ENCODE results near the gene SNX18.

Gene SNX18

DNA sequence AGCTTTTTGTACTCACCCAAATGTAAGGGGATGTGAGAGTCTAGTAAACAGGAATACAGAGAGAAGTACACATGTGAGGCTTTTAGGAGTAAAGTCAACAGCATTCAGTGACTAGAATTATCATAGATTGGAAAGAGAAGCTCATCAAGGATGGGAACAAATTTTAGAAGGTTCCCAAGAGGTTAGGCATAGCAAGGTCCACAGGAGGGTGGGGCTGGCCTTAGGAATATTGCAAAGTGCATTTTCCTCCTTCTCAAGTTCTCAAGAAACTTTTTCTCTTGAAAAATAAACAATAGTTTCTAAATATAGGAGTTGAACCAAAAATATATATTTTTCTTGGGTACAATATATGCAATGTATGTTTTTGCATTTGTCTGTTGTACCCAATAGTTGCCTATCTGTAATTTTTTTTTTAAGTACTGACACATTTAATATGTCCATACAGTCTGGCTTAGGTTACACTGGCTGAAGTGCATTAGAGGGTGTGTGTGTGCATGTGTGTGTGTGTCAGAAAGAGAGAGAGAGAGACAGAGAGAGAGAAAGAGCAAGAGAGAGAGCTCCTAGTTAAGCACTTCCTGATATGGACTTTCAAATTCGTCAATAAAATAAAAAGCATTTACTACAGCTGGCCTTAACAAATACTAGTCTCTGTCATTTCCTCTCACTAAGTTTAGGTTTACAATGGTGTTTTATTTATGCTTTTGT, 62.2 kb downstream of the SNX18 start:
- DNase-seq (ENCODE audit: low read depth in 2 of 2) = no peak

DNA sequence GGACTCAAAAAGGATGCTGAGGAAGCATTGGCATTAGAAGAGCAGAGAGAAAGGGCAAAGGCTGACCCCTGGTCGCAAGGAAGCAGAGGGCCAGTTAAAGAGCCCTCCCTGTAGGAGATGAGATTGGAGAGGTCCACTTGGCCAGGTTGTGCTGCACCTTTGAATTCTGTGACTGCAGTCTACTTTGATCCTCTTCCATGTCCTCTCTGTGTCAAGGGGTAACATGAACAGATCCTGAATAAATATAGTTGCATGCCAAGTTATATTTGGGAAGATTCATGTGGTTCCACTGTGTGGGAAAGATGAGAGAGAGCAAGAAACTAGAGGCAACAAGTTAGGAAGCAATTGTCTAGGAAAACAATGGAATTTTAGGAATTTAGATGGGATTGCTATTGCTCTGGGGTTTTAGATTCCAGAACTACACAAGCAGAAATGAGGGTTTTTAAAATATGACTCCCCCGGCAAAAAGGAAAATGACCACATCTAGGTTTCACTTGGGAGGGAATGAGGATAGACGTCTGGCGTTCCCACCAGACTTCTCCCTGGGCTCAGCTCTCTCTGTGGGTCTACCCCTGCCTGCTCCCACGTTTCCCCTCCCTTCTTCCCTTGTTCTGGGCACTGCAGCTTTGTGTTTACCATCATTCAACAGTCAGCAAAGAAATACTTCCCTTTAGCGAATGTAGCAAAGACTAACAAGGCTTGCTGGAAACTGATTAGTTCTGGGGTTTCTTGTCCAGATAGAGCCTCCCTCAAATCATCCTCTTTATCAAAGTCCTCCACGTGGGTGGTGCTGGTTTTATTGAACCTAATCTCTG, 63.6 kb downstream of the SNX18 start:
- DNase-seq (ENCODE audit: low read depth in 2 of 2) = no peak

DNA sequence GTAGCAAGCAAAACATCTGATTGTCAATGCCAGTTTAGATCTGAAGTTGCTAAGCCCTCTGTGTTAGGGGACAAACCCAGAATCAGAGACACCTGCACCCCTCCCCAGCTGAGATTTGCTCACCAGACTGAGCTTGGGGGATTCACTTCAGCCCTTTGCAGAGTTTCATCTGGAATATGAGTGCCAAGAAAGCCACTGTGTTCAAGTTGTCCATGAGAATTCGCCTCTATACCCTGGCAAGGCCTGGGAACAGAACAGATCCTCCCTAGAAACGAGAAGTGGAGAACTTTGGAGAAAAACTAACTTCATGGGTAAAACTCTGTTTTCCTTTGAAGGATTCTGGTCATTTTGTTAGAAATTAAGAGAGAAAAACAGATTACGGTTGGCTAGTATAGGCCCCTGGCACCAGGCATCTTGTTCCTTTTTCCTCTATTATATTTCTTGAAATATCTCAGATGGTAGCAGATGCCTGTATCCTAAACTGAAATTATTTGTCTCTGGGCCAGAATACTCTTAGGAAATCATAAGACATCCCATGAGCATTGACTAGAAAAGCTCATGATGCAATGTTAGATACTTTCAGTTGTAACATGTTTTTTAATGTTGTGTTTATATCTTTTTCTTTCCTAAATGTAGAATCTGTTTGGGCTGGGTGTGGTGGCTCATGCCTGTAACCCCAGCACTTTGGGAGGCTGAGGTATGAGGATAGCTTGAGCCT, 64.4 kb downstream of the SNX18 start:
- no peak for DNase-seq (ENCODE audit: low read depth in 2 of 2)

- DNase-seq (ENCODE audit: low read depth in 2 of 2) = no peak
Measured at GRCh38 chr5:54586336-54586735, 68.8 kb downstream of the SNX18 start.

DNA sequence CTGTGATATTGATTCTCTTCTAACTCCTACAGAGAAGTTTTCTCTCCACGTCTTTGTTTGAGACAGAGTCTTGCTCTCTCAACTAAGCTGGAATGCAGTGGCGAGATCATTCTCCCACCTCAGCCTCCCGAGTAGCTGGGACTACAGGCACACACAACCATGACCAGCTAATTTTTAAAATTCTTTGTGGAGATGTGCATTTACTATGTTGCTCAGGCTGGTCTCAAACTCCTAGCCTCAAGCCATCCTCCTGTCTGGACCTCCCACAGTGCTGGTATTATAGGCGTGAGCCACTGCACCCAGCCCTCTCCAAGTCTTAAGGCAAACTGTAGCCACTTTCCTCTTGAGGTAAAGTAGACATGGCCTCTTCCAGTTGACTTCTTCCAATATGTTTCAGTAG, 72.2 kb downstream of the SNX18 start:
- DNase-seq (ENCODE audit: low read depth in 2 of 2) = no peak

DNA sequence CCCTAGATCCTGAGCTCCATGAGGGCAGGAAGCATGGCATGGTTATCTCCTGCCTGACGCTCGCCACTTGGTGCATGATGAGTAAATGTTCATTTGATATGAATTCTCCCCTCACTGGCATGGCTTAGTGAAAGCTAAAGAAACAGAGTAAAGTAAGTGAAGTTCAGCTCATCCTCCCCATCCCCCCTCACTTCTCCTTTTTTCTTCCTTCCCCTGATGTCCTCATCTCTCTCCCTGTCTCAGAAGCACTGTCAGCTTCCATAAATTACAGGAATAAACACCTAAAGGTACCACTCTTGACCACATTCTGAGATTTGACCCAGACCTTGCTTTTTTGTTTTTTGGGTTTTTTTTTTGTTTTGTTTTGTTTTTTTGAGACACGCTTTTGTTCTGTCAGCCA, 73.3 kb downstream of the SNX18 start:
- no peak for DNase-seq (ENCODE audit: low read depth in 2 of 2)

GRCh38 chr5:54593779-54594178, 76.2 kb downstream of the SNX18 start:
- DNase-seq (ENCODE audit: low read depth in 2 of 2) = no peak

DNA sequence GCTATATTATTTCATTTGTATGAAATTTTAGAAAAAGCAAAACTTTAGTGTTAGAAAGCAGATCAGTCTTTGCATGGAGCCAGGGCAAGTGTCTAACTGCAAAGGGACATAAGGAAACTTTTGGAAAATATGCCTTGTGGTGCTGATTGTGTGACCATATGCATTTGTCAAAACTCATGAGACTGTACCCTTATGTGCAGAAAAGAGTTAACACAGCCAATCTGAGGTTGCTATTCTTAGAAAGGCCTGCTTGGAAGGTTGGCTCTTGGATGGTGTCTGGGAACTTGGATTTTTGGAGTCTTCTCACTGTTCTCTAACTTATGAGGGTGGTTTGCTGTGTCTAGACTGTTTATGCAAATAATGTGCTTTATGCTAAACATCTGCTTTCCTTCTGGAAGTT, 76.6 kb downstream of the SNX18 start:
- no peak for DNase-seq (ENCODE audit: low read depth in 2 of 2)

GRCh38 chr5:54595721-54596120, 78.2 kb downstream of the SNX18 start:
- DNase-seq (ENCODE audit: low read depth in 2 of 2) = no peak
